ENCODE data around the gene PRMT1.

The PRMT1 gene

GRCh38 chr19:49727217-49728030 lies 50.4 kb downstream of the PRMT1 start:
- no peak for DNase-seq (ENCODE audit: low spot score)

DNA sequence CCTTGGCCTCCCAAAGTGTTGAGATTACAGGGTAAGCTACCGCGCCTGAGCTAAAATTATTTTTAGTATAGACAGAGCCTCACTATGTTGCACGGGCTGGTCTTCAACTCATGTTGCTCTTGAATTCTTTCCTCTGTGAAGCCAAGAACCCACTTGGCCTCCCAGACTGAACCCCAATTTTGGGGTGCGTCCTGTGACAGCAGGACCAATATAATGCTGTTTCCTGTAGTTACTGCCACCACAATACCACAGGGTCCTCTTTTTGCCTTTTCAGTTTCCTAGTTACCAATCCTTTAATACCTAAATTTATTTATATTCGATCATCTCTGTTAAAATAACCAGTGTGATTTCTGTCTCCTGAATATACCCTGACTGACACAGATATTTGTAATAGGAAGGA lies 53.1 kb downstream of the PRMT1 start:
- DNase-seq (ENCODE audit: low spot score) = no peak

Measured in CD4-positive, alpha-beta T cell treated with Interleukin-15 for 4 hours (primary cell).